CD14-positive monocyte (primary cell): ENCODE data around the gene TMEM171. TPM values are rescaled to one million over a fixed set of nuclear protein-coding genes. Genes with fewer than 3 reads are reported as not detected.

Source experiments
- DNase-seq, 3 donors: peaks; one replicate each; pipeline ENCODE4 v3.0.0-alpha.2; 2011 to 2022
- H2AFZ ChIP-seq: 2 replicates; pipeline ENCODE4 v1.6.0; 2012; ENCODE audit warnings: mild to moderate bottlenecking, low read depth, low read length, inconsistent platforms; ENCODE audit not compliant: insufficient read depth, poor library complexity, severe bottlenecking
- H3K27ac ChIP-seq, 2 donors: 1 replicate in 1 of 2; 2 replicates in 1 of 2; pipeline ENCODE4 v1.5.1; 2012 to 2013; ENCODE audit warnings: low read length in 2 of 2, control low read depth in 1 of 2, inconsistent platforms in 1 of 2, low read depth in 1 of 2, mild to moderate bottlenecking in 1 of 2
- H3K27me3 ChIP-seq, 2 donors: one replicate each; pipeline versions ENCODE4 v1.6.0 to v1.6.1; 2011 to 2013; ENCODE audit warnings: low read length in 2 of 2; ENCODE audit not compliant: control insufficient read depth in 2 of 2, insufficient read depth in 2 of 2
- H3K36me3 ChIP-seq, 2 donors: replicated peaks in 1 of 2; 1 replicate in 1 of 2; 2 replicates in 1 of 2; pipeline versions ENCODE4 v1.5.1 to v1.6.1; 2012 to 2013; ENCODE audit warnings: low read length in 2 of 2, control low read depth in 1 of 2, inconsistent platforms in 1 of 2, mild to moderate bottlenecking in 1 of 2; ENCODE audit not compliant: insufficient read depth in 2 of 2, control insufficient read depth in 1 of 2
- H3K4me1 ChIP-seq, 2 donors: 1 replicate in 1 of 2; 2 replicates in 1 of 2; pipeline versions ENCODE4 v1.5.1 to v1.6.1; 2012 to 2013; ENCODE audit warnings: low read length in 2 of 2, control low read depth in 1 of 2, inconsistent platforms in 1 of 2, mild to moderate bottlenecking in 1 of 2, moderate library complexity in 1 of 2; ENCODE audit not compliant: insufficient read depth in 2 of 2, control insufficient read depth in 1 of 2
- H3K4me2 ChIP-seq: replicated peaks from 2 replicates; pipeline ENCODE3; 2012; ENCODE audit warnings: low read length, moderate library complexity, mild to moderate bottlenecking; ENCODE audit not compliant: poor library complexity, severe bottlenecking; ENCODE audit errors: extremely low read depth
- H3K4me3 ChIP-seq, 3 experiments: fragments of 200-600 bp in 1 of 3; sonication (generic) in 1 of 3; replicated peaks in 1 of 3; 1 replicate in 2 of 3; 2 replicates in 1 of 3; pipeline ENCODE4 v1.5.1; 2011 to 2013; ENCODE audit warnings: low read length in 3 of 3, mild to moderate bottlenecking in 3 of 3, control low read depth in 2 of 3, low read depth in 2 of 3, inconsistent platforms in 1 of 3, moderate library complexity in 1 of 3
- H3K79me2 ChIP-seq: 2 replicates; pipeline ENCODE4 v1.6.0; 2012; ENCODE audit warnings: mild to moderate bottlenecking, control low read depth, inconsistent platforms, low read length, moderate library complexity; ENCODE audit not compliant: insufficient read depth
- H3K9ac ChIP-seq: 2 replicates; pipeline ENCODE4 v1.6.0; 2017; ENCODE audit warnings: low read length, mild to moderate bottlenecking; ENCODE audit not compliant: insufficient read depth, poor library complexity, severe bottlenecking
- H3K9me3 ChIP-seq, 2 donors: replicated peaks in 1 of 2; 1 replicate in 1 of 2; 2 replicates in 1 of 2; pipeline versions ENCODE4 v1.5.1 to v1.6.1; 2012 to 2013; ENCODE audit warnings: low read length in 2 of 2, control low read depth in 1 of 2; ENCODE audit not compliant: control insufficient read depth in 1 of 2, insufficient read depth in 1 of 2
- H4K20me1 ChIP-seq: 2 replicates; pipeline ENCODE4 v1.6.0; 2012; ENCODE audit warnings: mild to moderate bottlenecking, low read length, control low read depth, moderate library complexity; ENCODE audit not compliant: insufficient read depth
- H3K27ac Mint-ChIP-seq, 7 donors: one replicate each; pipeline ENCODE4 v1.8.0; 2020; ENCODE audit warnings: mild to moderate bottlenecking in 7 of 7, mixed read lengths in 7 of 7, moderate library complexity in 6 of 7, inconsistent platforms in 2 of 7
- H3K27me3 Mint-ChIP-seq, 3 donors: one replicate each; pipeline ENCODE4 v1.8.0; 2021 to 2022; ENCODE audit warnings: low read depth in 3 of 3, mild to moderate bottlenecking in 3 of 3, mixed read lengths in 3 of 3, moderate library complexity in 3 of 3, inconsistent platforms in 1 of 3
- H3K36me3 Mint-ChIP-seq, 2 donors: one replicate each; pipeline ENCODE4 v1.8.0; 2020; ENCODE audit warnings: mixed read lengths in 2 of 2, inconsistent platforms in 1 of 2, mild to moderate bottlenecking in 1 of 2
- H3K4me1 Mint-ChIP-seq: one replicate; pipeline ENCODE4 v1.8.0; 2020; ENCODE audit warnings: mild to moderate bottlenecking, mixed read lengths
- H3K4me3 Mint-ChIP-seq, 2 donors: one replicate each; pipeline ENCODE4 v1.8.0; 2020; ENCODE audit warnings: mild to moderate bottlenecking in 2 of 2, mixed read lengths in 2 of 2, moderate library complexity in 1 of 2
- H3K9me3 Mint-ChIP-seq, 7 donors: one replicate each; pipeline ENCODE4 v1.8.0; 2020 to 2022; ENCODE audit warnings: mixed read lengths in 7 of 7, mild to moderate bottlenecking in 6 of 7, moderate library complexity in 6 of 7, inconsistent platforms in 2 of 7
- WGBS: methylation state at CpG from one replicate; pipeline ENCODE4 v1.1.5; 2013; ENCODE audit warnings: missing lambda C conversion rate; ENCODE audit not compliant: insufficient coverage; 5-methylcytosine and 5-hydroxymethylcytosine counted together
- intact Hi-C, 2 donors: fragments of 100-400 bp; cut with micrococcal nuclease; formaldehyde crosslinking; loops; one replicate each; pipeline versions ENCODE4 v1.15.0 to v1.15.1; 2023
- polyA plus RNA-seq, 3 donors: library from polyadenylated mRNA; depleted of rRNA in 1 of 3; unstranded in 2 of 3; stranded (reverse) in 1 of 3; fragments of 300-500 nt in 2 of 3; fragments of >200 nt in 1 of 3; fragmentation: Illumina TruSeq in 2 of 3; gene quantifications; 1 replicate in 2 of 3; 2 replicates in 1 of 3; pipeline ENCODE4 v1.2.3, GENCODE V29; 2012 to 2021
- TF ChIP-seq, protein P1 (sequence below): fragments of 200-600 bp; IDR thresholded peaks from one replicate; pipeline ENCODE4 v1.8.0; 2022; ENCODE audit warnings: antibody characterized with exemption, mild to moderate bottlenecking

The TMEM171 gene
- polyA plus RNA-seq, 3 donors: not detected

- H4K20me1 ChIP-seq: no peaks in the 10 kb centered on the region
- Mint-ChIP-seq H3K4me3 (peak overlapping the region in 1 of 2 donors; percentile 54), H3K36me3 (no peaks in the 10 kb centered on the region), H3K27ac (no peak overlapping the region), H3K4me1 (peaks cover 3% of the 10 kb centered on the region), H3K27me3 (peaks cover 75 to 90% (median 78%) of the 10 kb centered on the region in 3 donors), H3K9me3 (peaks cover 0 to 2% (median 0%) of the 10 kb centered on the region in 7 donors)
- H3K4me2 ChIP-seq: no peak overlapping the region
- intact Hi-C loops: no loop called here
- H2AFZ ChIP-seq: no peak overlapping the region
- WGBS: 86% methylated on average over 1 of the region's 5 CpGs
- H3K9me3 ChIP-seq: no peaks in the 10 kb centered on the region
- no peaks in the 10 kb centered on the region for H3K36me3 ChIP-seq
- no peak overlapping the region for H3K9ac ChIP-seq
- no peaks in the 10 kb centered on the region for H3K4me1 ChIP-seq
- no peak overlapping the region for H3K4me3 ChIP-seq
- TF ChIP-seq, protein P1, sequence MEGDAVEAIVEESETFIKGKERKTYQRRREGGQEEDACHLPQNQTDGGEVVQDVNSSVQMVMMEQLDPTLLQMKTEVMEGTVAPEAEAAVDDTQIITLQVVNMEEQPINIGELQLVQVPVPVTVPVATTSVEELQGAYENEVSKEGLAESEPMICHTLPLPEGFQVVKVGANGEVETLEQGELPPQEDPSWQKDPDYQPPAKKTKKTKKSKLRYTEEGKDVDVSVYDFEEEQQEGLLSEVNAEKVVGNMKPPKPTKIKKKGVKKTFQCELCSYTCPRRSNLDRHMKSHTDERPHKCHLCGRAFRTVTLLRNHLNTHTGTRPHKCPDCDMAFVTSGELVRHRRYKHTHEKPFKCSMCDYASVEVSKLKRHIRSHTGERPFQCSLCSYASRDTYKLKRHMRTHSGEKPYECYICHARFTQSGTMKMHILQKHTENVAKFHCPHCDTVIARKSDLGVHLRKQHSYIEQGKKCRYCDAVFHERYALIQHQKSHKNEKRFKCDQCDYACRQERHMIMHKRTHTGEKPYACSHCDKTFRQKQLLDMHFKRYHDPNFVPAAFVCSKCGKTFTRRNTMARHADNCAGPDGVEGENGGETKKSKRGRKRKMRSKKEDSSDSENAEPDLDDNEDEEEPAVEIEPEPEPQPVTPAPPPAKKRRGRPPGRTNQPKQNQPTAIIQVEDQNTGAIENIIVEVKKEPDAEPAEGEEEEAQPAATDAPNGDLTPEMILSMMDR: no peak
- H3K27ac ChIP-seq: no peak overlapping the region
- H3K27me3 ChIP-seq: peaks cover 36 to 92% of the 10 kb centered on the region in 2 donors
- DNase-seq: no peak
- no peaks in the 10 kb centered on the region for H3K79me2 ChIP-seq
Measured at GRCh38 chr5:73151766-73152410, 31.5 kb downstream of the TMEM171 start.

DNA sequence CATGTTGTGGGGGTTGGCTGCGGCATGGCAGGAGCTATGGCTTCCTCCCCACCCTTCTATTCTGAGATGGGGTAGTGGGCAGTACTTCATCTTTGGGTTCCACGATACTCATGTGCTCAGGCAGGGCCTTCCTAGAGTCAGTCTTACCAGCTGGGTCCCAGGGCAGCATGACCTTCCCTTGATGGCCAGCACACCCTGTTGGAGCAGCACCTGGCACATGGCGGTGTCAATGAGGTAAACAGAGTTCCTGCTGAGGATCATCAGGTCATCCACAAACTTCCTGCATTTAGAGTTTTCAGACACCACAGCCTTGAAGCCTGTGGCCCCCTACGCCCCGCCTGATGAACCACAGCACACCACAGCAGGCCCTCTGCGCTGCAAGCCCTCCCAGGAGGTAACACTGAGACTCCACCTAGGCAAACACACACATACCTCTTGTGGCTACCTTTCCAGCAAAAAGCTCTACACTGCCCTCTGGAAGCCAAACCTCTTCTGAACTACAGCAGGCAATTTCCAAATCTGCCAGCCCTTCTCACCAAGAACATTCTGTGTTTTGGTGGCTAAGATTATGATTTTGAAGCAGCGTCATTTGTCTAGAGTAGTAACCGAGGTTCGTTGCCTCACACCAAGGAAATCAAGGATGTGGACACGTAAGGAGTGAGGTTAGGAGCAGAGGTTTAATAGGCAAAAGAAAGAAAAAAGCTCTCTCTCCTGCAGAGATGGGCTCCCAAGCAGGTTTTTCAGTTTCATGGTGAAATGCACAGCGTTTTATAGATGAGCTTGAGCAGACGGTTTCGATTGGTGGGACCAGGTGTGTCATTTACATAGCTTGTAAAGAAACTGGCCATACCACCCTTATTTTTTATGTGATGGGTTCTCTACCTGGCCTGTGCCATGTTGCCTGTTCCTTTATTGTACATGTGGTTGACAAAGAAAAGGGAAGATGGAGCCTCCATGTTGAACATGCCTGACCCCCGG is 32.3 kb downstream of the TMEM171 start:
- WGBS: 91% methylated on average over 9 of the region's 14 CpGs
- TF ChIP-seq, protein P1: no peak
- H4K20me1 ChIP-seq: no peaks in the 10 kb centered on the region
- peaks cover 0 to 3% (median 0%) of the 10 kb centered on the region in 7 donors for H3K9me3 Mint-ChIP-seq
- H3K9ac ChIP-seq: no peak overlapping the region
- intact Hi-C loops: no loop called here
- no peaks in the 10 kb centered on the region for H3K36me3 Mint-ChIP-seq
- H3K27ac ChIP-seq: no peak overlapping the region
- no peak overlapping the region for H2AFZ ChIP-seq
- peak overlapping the region in 1 of 2 donors; percentile 54 for H3K4me3 Mint-ChIP-seq
- H3K27me3 ChIP-seq: peaks cover 43 to 93% of the 10 kb centered on the region in 2 donors
- no peaks in the 10 kb centered on the region for H3K36me3 ChIP-seq
- H3K4me1 Mint-ChIP-seq: peaks cover 3% of the 10 kb centered on the region
- no peak overlapping the region for H3K4me3 ChIP-seq
- H3K9me3 ChIP-seq: no peaks in the 10 kb centered on the region
- H3K27me3 Mint-ChIP-seq: peaks cover 77 to 91% (median 78%) of the 10 kb centered on the region in 3 donors
- no peak overlapping the region for H3K27ac Mint-ChIP-seq
- no peaks in the 10 kb centered on the region for H3K4me1 ChIP-seq
- DNase-seq: no peak
- no peaks in the 10 kb centered on the region for H3K79me2 ChIP-seq
- no peak overlapping the region for H3K4me2 ChIP-seq
